Sciatic nerve (tissue), 2 donors: ENCODE results near the gene TMEM144. TPM values are rescaled to one million over a fixed set of nuclear protein-coding genes. Genes with fewer than 3 reads are reported as not detected.
"Not testable (repeated sequence)": the region's sequence is repeated elsewhere in the genome, so short reads cannot be mapped to it uniquely, and the experiment has no call there.

Source experiments
- ATAC-seq: fragments of 200-7000 bp; cut with Tn5 transposase; one replicate; pipeline ENCODE4 v1.9.1; 2020; ENCODE audit warnings: mild to moderate bottlenecking, moderate library complexity
- DNase-seq: peaks from one replicate; pipeline ENCODE4 v3.0.0-alpha.2; 2020; ENCODE audit warnings: low spot score
- intact Hi-C: fragments of 100-400 bp; cut with DNase I; formaldehyde crosslinking; loops from one replicate; pipeline ENCODE4 v1.14.2; 2022
- total RNA-seq: library from RNA; stranded (reverse); fragmentation: NEBNext Ultra II Directional; extraction: Animal tissue kit (Norgen Biotek cat#: 25700); gene quantifications from one replicate; pipeline ENCODE4 v1.2.1, GENCODE V29; 2021
- donor health status: DM: no; HTN: no; CAD: no.
- donor health status: DM: no; HTN: no; CAD: no.

TMEM144 gene
- total RNA-seq, 1 donor from 2014 or later, result 11.9 TPM

GRCh38 chr4:158186815-158187214 is 23.5 kb upstream of the TMEM144 start:
- DNase-seq (no peak), ATAC-seq (no peak)
- intact Hi-C loops, result no loop called here

DNA sequence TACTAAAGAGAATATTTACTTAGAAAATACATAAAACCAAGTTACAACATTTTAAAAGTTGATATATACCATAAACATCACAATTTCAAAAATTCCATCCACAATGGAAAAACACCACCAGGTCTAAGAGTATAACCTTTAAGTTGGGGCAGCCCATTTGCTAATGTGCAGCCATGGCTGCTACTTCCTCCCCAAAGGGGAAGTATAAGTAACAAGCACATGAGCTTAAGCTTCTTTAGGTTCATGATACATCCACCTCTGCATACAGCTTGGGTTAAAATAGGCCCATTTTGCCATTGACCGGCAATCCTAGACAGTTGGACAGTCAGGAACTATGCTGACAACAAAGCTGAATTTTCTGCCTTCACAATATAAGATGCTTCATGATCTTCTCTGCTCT is 20.9 kb upstream of the TMEM144 start:
- intact Hi-C loops, result no loop called here
- ATAC-seq, result no peak
- no peak for DNase-seq

DNA sequence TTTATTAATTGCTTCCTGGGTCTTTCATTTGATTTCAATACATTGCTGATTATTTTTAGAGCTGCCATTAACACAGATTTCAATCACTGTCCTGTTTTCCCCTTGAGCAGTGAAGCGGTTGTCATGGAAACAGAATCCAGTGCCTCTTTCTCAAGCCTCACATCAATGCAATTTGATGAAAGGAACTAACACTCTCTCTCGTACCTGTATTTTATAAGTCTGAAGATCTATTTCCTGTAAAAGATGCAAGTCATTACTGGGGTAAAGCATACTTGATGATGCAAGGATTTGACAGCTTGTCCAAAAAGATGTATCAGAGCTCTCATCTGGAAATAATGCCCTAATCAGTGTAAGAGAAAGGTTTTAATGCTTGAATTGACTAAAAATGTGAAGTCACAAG is 19.6 kb upstream of the TMEM144 start:
- DNase-seq (no peak), ATAC-seq (no peak)
- intact Hi-C loops, result loop anchor here (10.0 kb wide), 1 partner anchor 64 kb away; no protein-coding TSS in a partner anchor

DNA sequence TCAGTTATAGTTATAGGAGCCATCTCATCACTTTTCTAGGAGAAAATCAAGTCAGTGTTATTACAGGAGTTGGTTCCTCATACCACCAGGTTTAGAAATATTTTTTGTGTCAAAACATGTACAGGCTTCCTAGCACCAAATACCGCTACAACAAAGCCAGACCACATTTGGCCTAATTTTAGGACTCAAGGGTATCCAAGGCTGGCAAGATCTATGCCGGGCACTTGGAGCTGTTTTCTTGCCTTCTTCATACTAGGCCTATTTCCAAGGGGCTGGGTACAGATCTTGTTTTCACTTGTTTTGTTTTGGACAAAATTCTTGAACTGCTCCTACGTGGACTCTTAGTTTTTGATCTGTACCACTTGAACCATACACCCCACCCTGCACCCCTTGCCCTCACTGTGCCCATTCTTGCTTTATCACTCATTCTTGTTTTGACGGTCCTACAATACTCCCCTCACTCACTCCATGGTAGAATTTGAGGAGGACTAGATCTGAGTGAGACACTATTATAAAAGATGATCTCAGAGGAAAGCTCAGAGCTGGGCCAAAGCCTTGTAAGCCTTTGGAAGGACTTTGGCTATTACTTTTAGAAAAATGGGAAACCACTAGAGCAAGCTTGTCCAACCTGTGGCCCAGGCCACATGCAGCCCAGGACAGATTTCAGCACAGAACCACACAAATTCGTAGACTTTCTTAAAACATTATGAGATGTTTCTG is 17.7 kb upstream of the TMEM144 start:
- DNase-seq, result no peak
- intact Hi-C loops, result loop anchor here (10.0 kb wide), 1 partner anchor 62 kb away; no protein-coding TSS in a partner anchor
- ATAC-seq, result peak; percentile 62

DNA sequence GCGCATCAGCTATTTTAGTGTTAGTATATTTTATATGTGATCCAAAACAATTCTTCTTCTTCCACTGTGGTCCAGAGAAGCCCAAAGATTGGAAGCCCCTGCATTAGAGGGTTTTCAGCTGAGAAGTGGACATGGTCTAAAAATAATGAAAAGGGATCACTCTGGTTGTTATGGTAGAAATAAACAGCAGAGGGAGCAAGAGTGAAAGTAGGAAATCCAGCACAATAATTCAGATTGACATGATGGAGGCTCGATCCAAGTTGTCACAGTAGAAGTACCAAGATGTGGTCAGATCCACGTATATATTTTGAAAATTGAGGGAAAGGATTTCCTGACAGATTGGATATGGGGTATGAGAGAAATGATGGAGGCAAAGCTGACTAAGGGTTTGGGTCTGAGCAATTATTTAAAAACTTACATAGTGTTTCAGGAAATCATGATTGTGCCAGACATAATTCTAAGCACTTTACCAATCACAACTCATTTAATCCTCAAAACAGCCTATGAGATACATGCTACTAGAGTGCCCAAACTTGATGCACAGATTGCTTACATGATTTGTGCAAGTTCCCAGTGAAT is 17.0 kb upstream of the TMEM144 start:
- DNase-seq (no peak), ATAC-seq (peak; percentile 73)
- intact Hi-C loops, result loop anchor here (10.0 kb wide), 1 partner anchor 62 kb away; no protein-coding TSS in a partner anchor

GRCh38 chr4:158195297-158195696 is 15.0 kb upstream of the TMEM144 start:
- ATAC-seq (no peak), DNase-seq (no peak)
- intact Hi-C loops, result loop anchor here (10.0 kb wide), 1 partner anchor 60 kb away; no protein-coding TSS in a partner anchor

DNA sequence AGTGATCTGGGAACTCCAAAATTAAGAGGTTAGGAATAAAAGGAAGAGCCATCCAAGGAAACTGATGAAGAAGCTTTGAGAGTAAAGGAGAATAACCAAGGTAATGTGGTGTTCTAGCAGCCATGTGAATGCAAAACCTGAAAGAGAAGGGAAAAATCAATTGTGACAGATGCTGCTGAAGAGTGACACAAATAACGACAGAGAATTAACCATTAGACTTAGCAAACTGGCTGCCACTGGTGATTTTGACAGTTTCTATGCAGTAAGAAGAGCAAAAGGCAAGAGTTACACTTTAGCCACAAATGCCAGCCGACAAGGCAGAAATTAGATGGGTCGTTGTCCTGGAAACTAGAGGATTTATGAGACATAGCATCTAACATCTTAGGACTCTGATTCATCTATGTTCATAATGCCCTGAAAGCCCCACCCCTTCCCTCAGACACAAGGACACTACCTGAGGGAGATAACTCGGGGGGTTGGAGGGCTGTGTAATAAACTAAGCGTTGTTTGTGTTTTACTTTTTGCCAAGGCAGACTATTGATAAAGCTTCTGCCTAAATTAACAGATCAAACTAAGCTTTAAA is 13.0 kb upstream of the TMEM144 start:
- no peak for ATAC-seq
- DNase-seq, result no peak
- intact Hi-C loops, result loop anchor here (10.0 kb wide), 1 partner anchor 58 kb away; no protein-coding TSS in a partner anchor

GRCh38 chr4:158200214-158200613 is 10.1 kb upstream of the TMEM144 start:
- intact Hi-C loops, result no loop called here
- ATAC-seq (no peak), DNase-seq (no peak)

DNA sequence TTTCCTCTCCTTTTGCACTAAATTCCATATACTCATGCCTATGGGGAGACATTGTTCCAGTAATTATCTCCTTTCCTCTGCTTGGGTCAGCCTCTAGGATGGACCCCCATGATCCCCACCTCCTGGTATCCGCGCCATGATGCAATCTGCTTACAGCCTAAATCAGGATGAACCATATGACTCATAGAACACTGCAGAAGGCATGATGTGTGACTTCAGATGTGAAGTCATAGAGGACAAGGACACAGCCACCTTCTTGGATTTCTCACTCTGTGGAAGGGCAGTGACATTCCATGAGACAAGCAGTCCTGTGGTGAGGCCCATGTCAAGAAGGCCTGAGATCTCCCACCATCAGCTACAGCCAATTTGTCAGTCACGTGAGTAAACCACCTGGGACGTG is 9.0 kb upstream of the TMEM144 start:
- DNase-seq (no peak), ATAC-seq (no peak)
- intact Hi-C loops, result no loop called here

DNA sequence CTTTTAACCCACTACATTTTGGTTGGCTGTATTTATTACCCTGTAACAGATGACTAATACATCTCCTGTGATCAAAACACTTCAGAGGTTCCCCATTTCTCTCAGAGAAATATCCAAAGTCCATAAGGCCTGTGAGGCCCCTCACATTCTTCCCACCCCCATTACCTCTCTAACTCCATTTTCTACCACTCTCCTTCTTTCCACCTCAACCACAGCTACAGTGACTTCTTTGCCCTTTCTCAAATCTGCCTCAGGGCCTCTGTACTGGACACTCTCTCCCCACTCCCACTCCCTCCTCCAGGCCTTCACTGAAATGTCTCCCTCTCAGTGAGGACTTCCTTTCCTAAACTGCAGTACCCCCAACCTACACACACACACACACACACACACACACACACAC is 8.4 kb upstream of the TMEM144 start:
- no peak for ATAC-seq
- no peak for DNase-seq
- intact Hi-C loops, result no loop called here

DNA sequence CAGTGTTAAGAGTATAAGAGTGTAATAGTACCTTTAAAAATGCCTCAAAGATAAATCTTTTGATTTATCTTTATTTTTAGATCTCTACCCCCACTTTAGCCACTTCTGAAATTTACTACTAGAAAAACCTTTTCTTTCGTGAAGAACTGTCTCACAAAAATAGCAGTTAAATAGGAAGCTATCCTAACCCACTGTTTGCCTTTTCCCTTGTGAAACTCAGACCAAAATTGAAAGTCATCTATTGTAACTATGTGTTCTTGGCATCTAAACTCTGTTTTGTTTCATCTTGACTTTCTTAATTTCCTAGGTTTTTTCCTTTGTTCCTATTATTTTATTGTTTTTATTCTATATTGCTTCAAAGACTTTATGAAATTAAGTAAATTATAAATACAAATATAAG is 7.8 kb upstream of the TMEM144 start:
- DNase-seq, result no peak
- intact Hi-C loops, result no loop called here

GRCh38 chr4:158203436-158203835 is 6.8 kb upstream of the TMEM144 start:
- DNase-seq (no peak), ATAC-seq (no peak)
- intact Hi-C loops, result no loop called here

More for the DNA sequence above, 7.8 kb upstream of the TMEM144 start:
- no peak for ATAC-seq

GRCh38 chr4:158203929-158204328 is 6.4 kb upstream of the TMEM144 start:
- intact Hi-C loops, result no loop called here
- no peak for DNase-seq
- ATAC-seq, result no peak

DNA sequence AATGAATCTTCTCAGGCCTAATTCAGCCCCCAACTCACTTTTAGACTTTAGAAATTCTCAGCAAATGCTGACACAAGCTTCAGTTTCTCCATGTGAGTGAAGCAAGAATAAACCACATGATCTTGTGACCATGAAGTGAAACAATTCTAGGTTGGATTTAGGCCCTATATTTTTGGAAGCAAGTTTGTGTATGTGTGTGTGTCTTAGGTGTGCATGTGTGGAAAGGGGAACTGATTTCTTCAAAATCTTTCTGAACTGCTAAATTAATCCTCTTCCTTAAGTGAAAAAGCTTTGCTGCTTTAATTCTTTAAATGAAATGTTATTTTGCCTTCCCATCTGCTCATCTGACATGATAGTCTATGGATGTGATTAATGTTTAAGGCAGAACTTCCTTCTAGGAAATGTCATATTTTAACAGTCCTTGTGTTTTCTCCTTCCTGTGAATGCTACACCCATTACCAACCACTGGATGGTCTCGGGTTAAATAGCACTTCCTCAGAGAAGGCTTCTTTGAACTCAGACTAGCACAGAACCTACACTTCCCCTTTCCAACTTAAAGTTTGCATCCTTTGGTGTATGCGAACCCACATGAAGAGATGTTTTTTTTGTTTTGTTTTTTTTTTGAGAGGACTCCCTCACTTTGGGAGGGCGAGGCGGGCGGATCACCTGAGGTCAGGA is 1.2 kb upstream of the TMEM144 start:
- ATAC-seq, result peak; percentile 43
- DNase-seq, result no peak
- intact Hi-C loops, result no loop called here

GRCh38 chr4:158211222-158211621 is 936 bp downstream of the TMEM144 start:
- intact Hi-C loops, result no loop called here
- DNase-seq (no peak), ATAC-seq (no peak)

- ATAC-seq (no peak), DNase-seq (no peak)
- intact Hi-C loops, result no loop called here
Observed at GRCh38 chr4:158213466-158213865, 3.2 kb downstream of the TMEM144 start.

GRCh38 chr4:158214856-158215255 is 4.6 kb downstream of the TMEM144 start:
- intact Hi-C loops, result no loop called here
- DNase-seq (no peak), ATAC-seq (no peak)

DNA sequence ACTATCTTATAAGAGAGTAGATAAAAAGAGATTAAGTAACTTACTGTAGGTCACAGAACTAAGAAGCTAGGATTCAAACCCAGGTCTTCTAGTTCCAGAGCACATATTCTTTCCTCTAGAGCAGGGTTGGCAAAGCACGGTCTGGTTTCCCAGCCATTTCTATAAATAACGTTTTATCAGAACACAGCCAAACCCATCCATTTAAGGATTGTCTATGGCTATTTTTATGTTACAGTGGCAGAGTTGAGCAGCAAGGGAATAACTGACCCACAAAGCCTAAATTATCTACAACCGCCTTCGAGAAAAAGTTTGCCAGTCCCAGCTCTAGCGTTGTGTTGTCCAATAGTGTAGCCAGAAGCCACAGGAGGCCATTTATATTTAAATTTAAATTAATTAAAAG is 7.5 kb downstream of the TMEM144 start:
- ATAC-seq, result no peak
- intact Hi-C loops, result no loop called here
- DNase-seq, result no peak

DNA sequence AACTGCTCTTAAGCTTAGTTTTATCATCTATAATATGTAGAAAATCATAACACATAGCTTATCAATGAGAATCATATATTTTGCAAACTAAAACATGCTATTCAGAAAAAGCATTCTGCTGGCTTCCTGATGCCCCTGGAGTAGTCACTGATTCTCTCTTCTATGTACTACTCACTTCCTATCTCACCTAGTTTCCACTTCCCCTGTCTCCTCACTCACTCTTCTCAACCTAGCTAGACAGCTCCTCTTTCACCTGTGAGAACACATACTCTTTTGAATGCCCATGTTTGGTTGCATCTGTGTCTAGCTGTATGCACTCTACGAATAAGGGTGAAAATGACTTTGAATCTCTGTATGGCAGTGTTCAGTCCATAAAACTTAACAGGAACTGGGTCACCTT is 9.3 kb downstream of the TMEM144 start:
- ATAC-seq, result no peak
- intact Hi-C loops, result no loop called here
- no peak for DNase-seq

- DNase-seq, ATAC-seq, intact Hi-C loops: not testable (repeated sequence)
Observed at GRCh38 chr4:158224318-158224717, 14.0 kb downstream of the TMEM144 start.
